Peyer's patch (tissue), 4 donors: ENCODE data around the gene AOPEP. TPM values are rescaled to one million over a fixed set of nuclear protein-coding genes. Genes with fewer than 3 reads are reported as not detected.

Experiments
- DNase-seq, 3 donors: peaks; one replicate each; pipeline ENCODE4 v3.0.0-alpha.2; 2017 to 2019
- H3K27ac ChIP-seq, 4 donors: fragments of 200-600 bp; sonication (generic); one replicate each; pipeline ENCODE4 v1.5.1; 2016 to 2019
- H3K27me3 ChIP-seq, 2 donors: fragments of 200-600 bp; sonication (generic); one replicate each; pipeline ENCODE4 v1.5.1; 2019
- H3K36me3 ChIP-seq, 3 donors: fragments of 200-600 bp; sonication (generic); one replicate each; pipeline ENCODE4 v1.5.1; 2016 to 2019
- H3K4me1 ChIP-seq, 4 donors: fragments of 200-600 bp; sonication (generic); one replicate each; pipeline ENCODE4 v1.5.1; 2016 to 2019
- H3K4me3 ChIP-seq, 4 donors: fragments of 200-600 bp; sonication (generic); 1 replicate in 3 of 4; 2 replicates in 1 of 4; pipeline ENCODE4 v1.5.1; 2016 to 2019; ENCODE audit warnings: mild to moderate bottlenecking in 1 of 4
- H3K9me3 ChIP-seq, 4 donors: fragments of 200-600 bp; sonication (generic); one replicate each; pipeline ENCODE4 v1.5.1; 2016 to 2019; ENCODE audit warnings: mild to moderate bottlenecking in 1 of 4
- POLR2A ChIP-seq, 2 donors: fragments of 450-650 bp; IDR thresholded peaks; one replicate each; pipeline ENCODE4 v1.5.1; 2017; ENCODE audit warnings: antibody characterized with exemption in 2 of 2, mild to moderate bottlenecking in 2 of 2, moderate library complexity in 2 of 2
- total RNA-seq, 4 donors: library from RNA; depleted of rRNA; stranded (reverse); fragments of >200 nt; gene quantifications; one replicate each; pipeline ENCODE4 v1.1.0, GENCODE V29; 2016
- TF ChIP-seq, protein P1 (sequence below), 6 experiments: fragments of 450-650 bp in 4 of 6; fragments of 200-600 bp in 2 of 6; sonication (generic) in 1 of 6; IDR thresholded peaks; one replicate each; pipeline ENCODE4 v1.5.1; 2017 to 2019; ENCODE audit warnings: antibody characterized with exemption in 6 of 6, mild to moderate bottlenecking in 3 of 6, moderate library complexity in 1 of 6

The AOPEP gene
- total RNA-seq, 4 donors from 2014 or later = 83.5 to 272 (median 117) TPM

- no peaks in the 10 kb centered on the region for H3K27me3 ChIP-seq
- TF ChIP-seq POLR2A (IDR thresholded peaks at IDR 0.05) = no peak
- no peak overlapping the region for H3K4me3 ChIP-seq
- H3K4me1 ChIP-seq = no peaks in the 10 kb centered on the region
- H3K27ac ChIP-seq = no peak overlapping the region
- no peaks in the 10 kb centered on the region for H3K36me3 ChIP-seq
- DNase-seq = no peak
- no peaks in the 10 kb centered on the region for H3K9me3 ChIP-seq
These were observed 167.7 kb downstream of the AOPEP start for GRCh38 chr9:94894094-94894699.

GRCh38 chr9:94895668-94896067, 169.2 kb downstream of the AOPEP start:
- Histone ChIP-seq H3K9me3 (no peaks in the 10 kb centered on the region), H3K36me3 (no peaks in the 10 kb centered on the region), H3K27me3 (no peaks in the 10 kb centered on the region), H3K4me1 (no peaks in the 10 kb centered on the region), H3K27ac (no peak overlapping the region), H3K4me3 (no peak overlapping the region)
- no peak for TF ChIP-seq POLR2A (IDR thresholded peaks at IDR 0.05)
- TF ChIP-seq, protein P1, sequence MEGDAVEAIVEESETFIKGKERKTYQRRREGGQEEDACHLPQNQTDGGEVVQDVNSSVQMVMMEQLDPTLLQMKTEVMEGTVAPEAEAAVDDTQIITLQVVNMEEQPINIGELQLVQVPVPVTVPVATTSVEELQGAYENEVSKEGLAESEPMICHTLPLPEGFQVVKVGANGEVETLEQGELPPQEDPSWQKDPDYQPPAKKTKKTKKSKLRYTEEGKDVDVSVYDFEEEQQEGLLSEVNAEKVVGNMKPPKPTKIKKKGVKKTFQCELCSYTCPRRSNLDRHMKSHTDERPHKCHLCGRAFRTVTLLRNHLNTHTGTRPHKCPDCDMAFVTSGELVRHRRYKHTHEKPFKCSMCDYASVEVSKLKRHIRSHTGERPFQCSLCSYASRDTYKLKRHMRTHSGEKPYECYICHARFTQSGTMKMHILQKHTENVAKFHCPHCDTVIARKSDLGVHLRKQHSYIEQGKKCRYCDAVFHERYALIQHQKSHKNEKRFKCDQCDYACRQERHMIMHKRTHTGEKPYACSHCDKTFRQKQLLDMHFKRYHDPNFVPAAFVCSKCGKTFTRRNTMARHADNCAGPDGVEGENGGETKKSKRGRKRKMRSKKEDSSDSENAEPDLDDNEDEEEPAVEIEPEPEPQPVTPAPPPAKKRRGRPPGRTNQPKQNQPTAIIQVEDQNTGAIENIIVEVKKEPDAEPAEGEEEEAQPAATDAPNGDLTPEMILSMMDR (IDR thresholded peaks at IDR 0.05) = no peak
- DNase-seq = no peak

GRCh38 chr9:94896512-94896911, 170.0 kb downstream of the AOPEP start:
- Histone ChIP-seq H3K36me3 (no peaks in the 10 kb centered on the region), H3K4me1 (no peaks in the 10 kb centered on the region), H3K9me3 (no peaks in the 10 kb centered on the region), H3K27me3 (no peaks in the 10 kb centered on the region), H3K4me3 (no peak overlapping the region), H3K27ac (no peak overlapping the region)
- DNase-seq = no peak
- TF ChIP-seq POLR2A (IDR thresholded peaks at IDR 0.05) = no peak
- TF ChIP-seq, protein P1 (IDR thresholded peaks at IDR 0.05) = no peak

- Histone ChIP-seq H3K4me1 (no peaks in the 10 kb centered on the region), H3K27me3 (no peaks in the 10 kb centered on the region), H3K36me3 (no peaks in the 10 kb centered on the region), H3K4me3 (no peak overlapping the region), H3K9me3 (no peaks in the 10 kb centered on the region), H3K27ac (peak overlapping the region in 3 of 4 donors; percentile 24 to 85 (median 77))
- no peak for DNase-seq
- TF ChIP-seq POLR2A (IDR thresholded peaks at IDR 0.05) = no peak
- TF ChIP-seq, protein P1 (IDR thresholded peaks at IDR 0.05) = no peak
These were observed 173.1 kb downstream of the AOPEP start for GRCh38 chr9:94899464-94900221.

- H3K9me3 ChIP-seq = no peaks in the 10 kb centered on the region
- DNase-seq = no peak
- H3K4me3 ChIP-seq = no peak overlapping the region
- no peaks in the 10 kb centered on the region for H3K36me3 ChIP-seq
- H3K4me1 ChIP-seq = no peaks in the 10 kb centered on the region
- no peaks in the 10 kb centered on the region for H3K27me3 ChIP-seq
- peak overlapping the region; percentile 38 to 85 (median 58) for H3K27ac ChIP-seq
- TF ChIP-seq POLR2A (IDR thresholded peaks at IDR 0.05) = no peak
- TF ChIP-seq, protein P1 (IDR thresholded peaks at IDR 0.05) = no peak
These were observed 173.9 kb downstream of the AOPEP start for GRCh38 chr9:94900222-94901018.

DNA sequence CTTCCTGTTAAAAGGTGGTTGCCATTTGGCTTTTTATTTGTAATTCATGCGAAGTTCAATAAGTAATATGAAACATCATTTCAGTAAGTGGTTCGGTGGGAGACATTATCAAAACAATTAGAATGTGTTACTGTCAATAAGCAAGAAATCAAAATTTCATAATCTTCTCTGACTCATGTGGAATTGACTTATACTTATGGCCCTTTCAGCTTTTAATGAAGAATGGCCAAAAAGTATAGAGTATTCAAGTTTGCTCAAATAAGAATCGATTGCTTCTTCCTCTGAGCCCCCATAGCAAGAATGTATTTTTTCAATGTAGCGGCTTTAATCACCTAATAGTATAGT, 174.5 kb downstream of the AOPEP start:
- H3K4me1 ChIP-seq = no peaks in the 10 kb centered on the region
- no peaks in the 10 kb centered on the region for H3K27me3 ChIP-seq
- no peak for TF ChIP-seq POLR2A (IDR thresholded peaks at IDR 0.05)
- no peaks in the 10 kb centered on the region for H3K36me3 ChIP-seq
- H3K4me3 ChIP-seq = no peak overlapping the region
- DNase-seq = no peak
- H3K9me3 ChIP-seq = no peaks in the 10 kb centered on the region
- H3K27ac ChIP-seq = peak overlapping the region in 3 of 4 donors; percentile 40 to 85 (median 77)
